WTC11 (cell line): ENCODE data around the gene RHOA.

Source experiments
- MLX ChIP-seq: sonication (generic); formaldehyde crosslinking; IDR thresholded peaks from 2 replicates; pipeline ENCODE4 v1.8.1; 2023; ENCODE audit warnings: mild to moderate bottlenecking, missing genetic modification reagents, moderate library complexity
- ZNF423 ChIP-seq: fragments of 250-450 bp; sonication (Bioruptor Pico); IDR thresholded peaks from 2 replicates; pipeline ENCODE4 v2.1.2; 2022; ENCODE audit warnings: mild to moderate bottlenecking, moderate library complexity
- TF ChIP-seq, protein P1 (sequence below): fragments of 200-600 bp; IDR thresholded peaks from 2 replicates; pipeline ENCODE4 v1.8.0; 2022; ENCODE audit warnings: antibody characterized with exemption

GRCh38 chr3:49311283-49311682 is 100.5 kb downstream of the RHOA start:
- no peak for TF ChIP-seq MLX
- TF ChIP-seq ZNF423 (CRISPR knock-in tag) = no peak
- TF ChIP-seq, protein P1, sequence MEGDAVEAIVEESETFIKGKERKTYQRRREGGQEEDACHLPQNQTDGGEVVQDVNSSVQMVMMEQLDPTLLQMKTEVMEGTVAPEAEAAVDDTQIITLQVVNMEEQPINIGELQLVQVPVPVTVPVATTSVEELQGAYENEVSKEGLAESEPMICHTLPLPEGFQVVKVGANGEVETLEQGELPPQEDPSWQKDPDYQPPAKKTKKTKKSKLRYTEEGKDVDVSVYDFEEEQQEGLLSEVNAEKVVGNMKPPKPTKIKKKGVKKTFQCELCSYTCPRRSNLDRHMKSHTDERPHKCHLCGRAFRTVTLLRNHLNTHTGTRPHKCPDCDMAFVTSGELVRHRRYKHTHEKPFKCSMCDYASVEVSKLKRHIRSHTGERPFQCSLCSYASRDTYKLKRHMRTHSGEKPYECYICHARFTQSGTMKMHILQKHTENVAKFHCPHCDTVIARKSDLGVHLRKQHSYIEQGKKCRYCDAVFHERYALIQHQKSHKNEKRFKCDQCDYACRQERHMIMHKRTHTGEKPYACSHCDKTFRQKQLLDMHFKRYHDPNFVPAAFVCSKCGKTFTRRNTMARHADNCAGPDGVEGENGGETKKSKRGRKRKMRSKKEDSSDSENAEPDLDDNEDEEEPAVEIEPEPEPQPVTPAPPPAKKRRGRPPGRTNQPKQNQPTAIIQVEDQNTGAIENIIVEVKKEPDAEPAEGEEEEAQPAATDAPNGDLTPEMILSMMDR = no peak
